Stimulated activated CD4-positive, alpha-beta T cell treated with anti-CD3 and anti-CD28 coated beads, Interleukin-12 subunit alpha, Interleukin-12 subunit beta, amount 100 ng/mL, for 24 hours (primary cell): ENCODE data around the gene FAM20B.
A peak's percentile ranks its signal among the peaks of the same experiment; 100 is the strongest.
"Not testable (repeated sequence)": the region's sequence is repeated elsewhere in the genome, so short reads cannot be mapped to it uniquely, and the experiment has no call there.

Experiments
- DNase-seq, 2 experiments: peaks; one replicate each; pipeline ENCODE4 v3.0.0-alpha.2; 2020; ENCODE audit warnings: low read depth in 2 of 2

Gene FAM20B, protein sequence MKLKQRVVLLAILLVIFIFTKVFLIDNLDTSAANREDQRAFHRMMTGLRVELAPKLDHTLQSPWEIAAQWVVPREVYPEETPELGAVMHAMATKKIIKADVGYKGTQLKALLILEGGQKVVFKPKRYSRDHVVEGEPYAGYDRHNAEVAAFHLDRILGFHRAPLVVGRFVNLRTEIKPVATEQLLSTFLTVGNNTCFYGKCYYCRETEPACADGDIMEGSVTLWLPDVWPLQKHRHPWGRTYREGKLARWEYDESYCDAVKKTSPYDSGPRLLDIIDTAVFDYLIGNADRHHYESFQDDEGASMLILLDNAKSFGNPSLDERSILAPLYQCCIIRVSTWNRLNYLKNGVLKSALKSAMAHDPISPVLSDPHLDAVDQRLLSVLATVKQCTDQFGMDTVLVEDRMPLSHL

DNA sequence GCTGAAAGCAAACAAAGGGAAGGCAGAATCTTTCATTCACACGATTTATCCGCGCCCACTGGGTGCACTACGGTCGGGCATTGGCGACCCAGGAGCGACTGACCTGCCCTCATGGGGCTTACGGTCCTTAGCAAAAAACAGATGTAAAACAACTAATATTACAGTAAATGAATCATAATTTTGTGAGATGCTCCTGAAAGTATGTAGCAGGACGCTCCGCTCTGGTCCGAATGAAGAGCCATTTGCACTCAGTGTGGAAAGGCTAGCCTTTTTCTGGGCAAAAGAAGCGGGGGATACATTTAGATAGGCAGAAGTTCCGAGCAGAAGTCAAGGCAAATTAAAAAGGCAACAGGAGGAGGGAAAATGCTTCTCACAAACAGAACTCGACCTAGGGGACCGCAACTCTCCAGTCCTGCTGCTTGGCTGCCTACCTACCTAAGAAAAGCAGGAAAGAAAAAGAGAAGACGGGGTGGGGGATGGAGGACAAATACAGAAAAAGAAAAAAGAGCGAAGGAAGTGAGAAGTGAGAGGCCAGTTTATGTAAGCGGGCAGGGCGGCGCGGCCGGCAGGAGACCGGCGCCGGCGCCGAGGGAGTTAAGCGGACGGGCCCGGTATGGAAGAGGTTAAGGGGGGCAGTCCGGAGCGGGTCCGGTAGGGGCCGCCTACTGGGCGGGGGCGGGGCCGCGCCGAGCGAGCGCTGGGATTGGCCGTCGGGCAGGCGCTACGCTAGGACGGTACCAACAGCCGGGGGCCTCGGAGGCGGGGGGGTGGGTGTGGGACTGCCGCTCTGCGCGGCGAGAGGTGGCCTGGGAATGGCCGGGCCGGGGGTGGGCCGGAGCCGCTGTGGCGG, at the start of gene FAM20B:
Gene FAM20B, plus strand, starts transcription at position 770 of the 850 bp plus-strand sequence. CDS start 17,954 bp downstream, outside the sequence.
- DNase-seq: peak; percentile 80 to 87

DNA sequence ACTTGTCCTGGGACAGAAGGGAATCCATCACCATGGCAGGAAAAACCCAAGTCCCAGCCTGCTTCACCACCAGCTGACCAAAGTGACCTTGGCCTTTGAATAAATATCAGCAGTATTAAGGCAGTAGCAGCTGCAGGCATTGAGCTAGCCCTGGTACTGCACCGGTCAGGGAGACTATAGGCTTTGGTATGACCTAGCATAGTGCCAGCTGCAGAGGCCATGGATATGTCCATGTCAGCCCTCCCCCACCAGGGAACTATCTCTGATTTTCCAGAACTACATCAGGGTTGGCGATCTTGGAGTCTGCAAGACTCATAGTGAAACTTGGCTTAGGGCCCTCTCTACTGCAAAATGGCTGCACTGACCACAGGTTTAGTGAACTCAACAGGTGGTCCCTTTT, 49.2 kb upstream of the FAM20B start:
- DNase-seq: no peak

DNA sequence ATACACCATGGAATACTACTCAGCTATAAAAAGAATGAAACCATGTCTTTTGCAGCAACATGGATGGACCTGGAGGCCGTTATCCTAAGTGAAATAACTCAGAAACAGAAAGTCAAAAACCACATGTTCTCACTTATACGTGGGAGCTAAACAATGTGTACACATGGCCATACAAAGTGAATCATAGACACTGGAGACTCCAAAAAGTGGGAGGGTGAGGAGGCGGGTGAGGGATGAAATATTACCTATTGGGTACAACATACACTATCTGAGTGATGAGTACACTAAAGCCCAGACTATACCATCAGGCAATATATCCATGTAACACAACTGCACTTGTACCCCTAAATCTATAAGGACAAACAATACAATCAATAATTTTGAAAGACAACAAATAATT, 39.5 kb upstream of the FAM20B start:
- DNase-seq: no peak

DNA sequence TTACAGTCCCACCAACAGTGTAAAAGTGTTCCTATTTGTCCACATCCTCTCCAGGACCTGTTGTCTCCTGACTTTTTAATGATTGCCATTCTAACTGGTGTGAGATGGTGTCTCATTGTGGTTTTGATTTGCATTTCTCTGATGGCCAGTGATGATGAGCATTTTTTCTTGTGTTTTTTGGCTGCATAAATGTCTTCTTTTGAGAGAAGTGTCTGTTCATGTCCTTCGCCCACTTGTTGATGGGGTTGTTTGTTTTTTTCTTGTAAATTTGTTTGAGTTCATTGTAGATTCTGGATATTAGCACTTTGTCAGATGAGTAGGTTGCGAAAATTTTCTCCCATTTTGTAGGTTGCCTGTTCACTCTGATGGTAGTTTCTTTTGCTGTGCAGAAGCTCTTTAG, 37.5 kb upstream of the FAM20B start:
- DNase-seq: not testable (repeated sequence)

DNA sequence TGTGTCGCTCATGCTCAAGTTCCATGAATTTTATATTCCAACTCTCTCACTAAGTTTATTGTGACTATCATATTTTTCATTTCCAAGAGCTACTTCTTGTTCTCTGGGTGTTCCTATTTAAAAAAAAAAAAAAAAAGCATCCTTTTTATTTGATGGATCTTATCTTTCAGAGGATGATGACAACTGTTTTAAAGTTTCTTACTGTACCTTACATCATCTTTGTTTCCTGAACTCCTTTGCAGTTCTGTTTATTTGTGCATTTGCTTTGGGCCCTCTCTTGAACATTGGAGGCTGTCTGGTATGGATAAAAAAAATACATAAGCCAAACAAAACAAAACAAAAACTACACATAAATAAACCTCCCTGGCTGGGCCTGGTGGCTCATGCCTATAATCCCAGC, 32.1 kb upstream of the FAM20B start:
- no peak for DNase-seq

DNA sequence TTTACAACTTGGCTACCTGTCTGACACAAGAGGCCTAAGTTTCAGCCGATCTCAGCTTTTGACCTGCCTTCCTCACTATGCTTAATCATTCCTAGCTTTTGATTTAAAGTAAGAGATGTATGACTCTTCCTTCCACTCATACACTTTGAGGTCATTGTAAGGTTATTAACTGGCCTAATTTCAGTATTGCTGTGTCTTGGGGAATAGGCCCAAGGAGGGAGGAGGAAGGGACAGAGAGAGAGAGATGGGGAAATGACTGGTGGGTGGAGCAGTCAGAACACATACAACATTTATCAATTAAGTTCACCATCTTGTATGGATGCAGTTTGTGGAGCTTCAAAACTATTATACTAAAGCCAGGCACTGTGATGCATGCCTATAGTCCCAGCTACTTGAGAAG, 28.3 kb upstream of the FAM20B start:
- DNase-seq: no peak

DNA sequence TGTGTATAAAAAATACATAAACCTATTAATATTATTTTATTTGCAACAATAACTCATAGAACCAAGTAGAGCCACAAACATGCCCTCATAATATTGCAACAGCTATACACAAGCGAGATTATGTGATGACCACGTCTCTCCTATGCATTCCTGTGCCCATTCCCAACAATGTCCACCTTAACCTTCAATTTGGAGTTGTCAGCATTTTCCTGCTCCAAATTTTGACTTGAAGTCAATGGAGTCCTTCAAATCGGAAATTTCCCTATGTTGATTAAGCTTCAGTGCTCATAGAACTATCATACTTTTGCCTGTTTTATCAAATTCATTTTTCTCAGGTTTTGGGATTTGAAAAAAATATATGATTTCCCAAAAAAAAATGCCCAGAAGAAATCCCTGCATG, 27.4 kb upstream of the FAM20B start:
- DNase-seq: no peak

DNA sequence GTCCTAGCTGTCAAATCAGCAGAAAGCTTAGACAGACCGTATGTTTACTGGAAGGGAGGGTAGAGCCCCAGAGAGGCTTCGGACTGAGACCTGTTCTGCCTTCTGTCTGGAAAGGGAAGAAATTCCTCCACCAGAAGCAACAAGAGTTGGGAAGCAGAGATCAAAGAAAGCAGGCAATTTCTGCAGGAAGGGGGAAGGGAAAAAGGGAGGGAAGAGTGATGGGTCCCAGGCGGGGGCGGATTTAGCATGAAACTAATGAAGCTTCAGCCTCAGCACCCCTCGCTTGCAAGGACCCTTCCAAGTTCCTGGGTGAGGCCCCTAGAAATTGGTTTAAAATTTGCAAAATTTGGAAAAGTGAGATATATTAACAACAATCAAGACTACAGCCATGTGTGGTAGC, 26.6 kb upstream of the FAM20B start:
- no peak for DNase-seq

DNA sequence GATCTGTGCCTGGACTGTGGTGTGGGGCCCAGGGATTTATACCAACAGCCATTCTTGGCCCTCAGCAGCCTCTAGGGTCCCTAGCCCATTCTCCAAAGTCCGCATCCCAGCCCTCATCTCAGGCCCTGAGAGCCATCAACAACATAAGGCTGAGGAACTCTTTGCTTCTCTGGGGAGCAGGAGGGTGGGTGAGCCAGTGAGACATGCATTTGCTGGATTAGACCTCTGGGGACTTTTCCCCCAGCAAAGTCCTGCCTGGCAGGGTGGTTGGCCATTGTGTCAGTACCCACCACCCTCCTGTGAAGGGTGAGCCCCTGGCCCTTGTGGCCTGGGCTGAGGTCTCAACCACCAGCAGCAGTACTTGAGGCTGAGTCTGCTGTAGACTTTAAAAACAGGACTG, 24.2 kb upstream of the FAM20B start:
- DNase-seq: no peak

DNA sequence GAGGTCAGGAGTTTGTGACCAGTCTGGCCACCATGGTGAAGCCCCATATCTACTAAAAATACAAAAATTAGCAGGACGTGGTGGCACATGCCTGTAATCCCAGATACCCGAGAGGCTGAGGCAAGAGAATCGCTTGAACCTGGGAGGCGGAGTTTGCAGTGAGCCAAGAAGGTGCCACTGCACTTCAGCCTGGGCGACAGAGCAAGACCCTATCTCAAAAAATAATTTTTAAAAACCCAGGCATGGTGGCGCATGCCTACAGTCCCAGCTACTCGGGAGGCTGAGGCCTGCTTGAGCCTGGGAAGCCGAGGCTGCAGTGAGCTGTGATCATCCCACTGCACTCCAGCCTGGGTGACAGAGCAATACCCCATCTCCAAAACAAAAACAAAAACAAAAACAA, 23.6 kb upstream of the FAM20B start:
- not testable (repeated sequence) for DNase-seq

DNA sequence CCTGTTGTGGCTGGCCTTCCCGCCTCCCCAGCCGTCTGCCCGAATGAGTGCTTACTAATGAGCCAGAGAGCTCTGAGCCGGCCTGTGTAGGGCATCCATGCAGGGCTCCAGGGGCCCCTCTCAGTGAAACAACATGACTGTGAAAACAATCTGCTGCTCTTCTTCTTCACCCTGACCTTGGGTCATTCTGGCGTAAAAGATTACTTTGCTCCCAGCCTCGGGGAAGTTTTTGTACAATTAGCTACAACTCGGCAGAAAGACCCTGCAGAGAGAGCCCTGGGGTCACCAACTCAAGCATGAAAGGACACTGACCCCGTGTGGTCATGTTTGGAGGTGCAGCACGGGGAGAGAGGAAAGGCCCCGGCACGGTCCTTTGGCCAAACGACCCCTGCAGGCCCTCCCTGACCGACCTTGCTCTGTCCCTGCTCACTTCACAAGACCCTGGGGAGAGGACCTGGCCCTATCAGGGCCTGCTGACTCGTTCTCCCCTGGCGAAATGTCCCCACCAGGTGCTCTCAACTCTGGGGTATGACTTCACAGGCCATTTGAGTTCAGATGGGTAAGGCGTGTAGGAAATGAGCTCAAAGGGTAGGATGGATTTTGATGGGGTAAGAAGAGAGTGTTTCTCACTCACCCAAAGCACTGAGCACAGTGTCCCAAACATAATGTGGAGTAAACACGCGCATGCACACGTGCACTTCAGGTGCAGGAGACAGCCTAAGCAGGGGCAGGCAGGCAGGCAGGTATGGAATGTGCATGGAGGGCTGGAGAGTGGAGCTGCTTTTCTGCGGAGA, 22.9 kb upstream of the FAM20B start:
- DNase-seq: peak; percentile 20 to 69

DNA sequence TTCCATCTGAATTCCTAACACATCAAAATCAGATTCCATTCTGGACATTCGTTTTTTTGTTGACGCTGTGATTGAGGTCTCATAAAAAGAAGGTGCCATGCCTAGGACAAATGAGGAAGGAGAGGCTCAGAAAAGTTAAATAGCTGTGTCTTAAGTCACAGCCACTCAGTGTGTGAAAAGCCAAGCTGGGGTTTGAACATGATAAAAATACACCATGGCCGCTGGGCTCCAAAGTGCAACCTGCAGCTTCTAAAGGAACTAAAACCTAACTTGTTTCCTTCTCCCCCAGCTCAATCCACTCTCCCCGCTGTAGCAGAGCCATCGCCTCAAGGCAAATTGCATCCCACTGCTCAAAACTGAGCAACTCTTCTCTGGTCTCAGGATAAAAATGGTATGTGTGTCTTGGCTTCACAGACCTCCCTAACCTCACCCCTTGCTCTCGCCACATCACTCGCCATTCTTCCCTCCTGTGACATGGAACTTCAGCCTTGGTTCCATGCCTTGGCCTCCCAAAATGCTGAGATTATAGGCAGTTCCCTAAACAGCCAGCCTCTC, 22.1 kb upstream of the FAM20B start:
- DNase-seq: no peak

DNA sequence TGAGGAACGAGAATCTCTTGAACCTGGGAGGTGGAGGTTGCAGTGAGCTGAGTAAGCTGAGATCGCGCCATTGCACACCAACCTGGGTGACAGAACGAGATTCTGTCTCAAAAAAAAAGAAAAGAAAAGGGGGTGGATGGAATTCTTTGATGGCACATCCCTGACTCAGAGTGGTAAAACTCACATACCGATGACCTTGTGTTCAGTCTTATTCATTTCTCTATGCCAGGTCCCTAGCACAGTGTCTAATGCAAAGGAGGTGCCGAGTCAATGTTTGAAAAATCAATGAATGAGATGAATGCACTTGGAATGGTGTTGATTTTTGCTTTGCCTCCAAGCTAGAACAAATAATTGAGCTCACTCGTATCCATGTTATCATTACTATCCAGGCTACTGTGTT, 18.5 kb upstream of the FAM20B start:
- DNase-seq: no peak

DNA sequence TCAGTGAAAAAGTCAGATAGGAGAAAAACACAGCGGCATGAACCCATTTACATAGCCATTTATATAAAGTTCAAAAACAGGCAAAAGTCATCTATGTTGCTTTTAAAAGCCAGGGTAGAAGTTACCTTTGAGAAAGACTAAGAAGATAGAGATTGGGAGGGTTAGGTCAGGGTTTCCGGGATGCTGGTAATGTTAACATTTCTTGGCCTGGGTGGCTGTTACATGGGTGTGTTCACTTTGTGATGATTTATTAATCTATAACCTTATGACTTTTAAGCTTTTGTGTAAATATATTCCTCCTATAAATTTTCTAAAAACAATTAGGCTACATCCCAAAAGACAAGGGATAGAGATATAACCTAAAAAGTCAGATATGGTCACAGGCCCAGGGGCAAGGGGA, 15.0 kb upstream of the FAM20B start:
- no peak for DNase-seq

DNA sequence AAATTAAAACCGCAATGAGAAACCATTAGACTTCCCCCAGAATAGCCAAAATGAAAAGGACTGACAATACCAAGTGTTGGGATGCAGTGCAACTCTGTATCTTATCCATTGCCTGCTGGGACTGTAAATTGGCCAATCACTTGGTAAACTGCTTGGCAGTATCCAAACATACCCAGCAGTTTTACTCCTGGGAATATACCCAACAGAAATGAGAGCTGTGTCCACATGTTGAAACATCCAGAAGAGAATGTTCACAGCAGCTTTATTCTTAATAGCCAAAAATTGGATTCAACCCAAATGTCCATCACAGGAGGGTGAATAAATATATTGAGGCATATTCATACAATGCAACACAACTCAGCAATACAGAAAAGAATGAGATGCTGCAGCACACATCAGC, 13.7 kb upstream of the FAM20B start:
- DNase-seq: no peak

DNA sequence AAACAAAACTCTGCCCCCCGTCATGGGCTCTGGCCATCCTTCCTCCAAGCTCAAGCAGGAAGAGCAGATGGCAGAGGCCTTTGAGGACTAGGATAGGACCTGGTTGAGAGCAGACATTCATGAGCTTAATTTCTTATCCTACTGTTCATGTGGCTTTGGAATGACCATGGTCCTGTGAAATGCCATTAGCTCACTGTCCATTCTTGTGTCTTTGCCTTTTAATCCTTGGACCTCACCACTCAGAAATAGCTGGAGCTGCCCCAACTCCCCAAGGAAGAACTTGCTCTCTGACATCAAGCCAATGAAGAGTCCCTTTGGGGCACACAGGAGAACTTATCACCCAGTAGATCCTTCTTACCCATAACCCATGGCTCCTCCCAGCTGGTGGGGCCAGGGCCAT, 11.6 kb upstream of the FAM20B start:
- DNase-seq: no peak

DNA sequence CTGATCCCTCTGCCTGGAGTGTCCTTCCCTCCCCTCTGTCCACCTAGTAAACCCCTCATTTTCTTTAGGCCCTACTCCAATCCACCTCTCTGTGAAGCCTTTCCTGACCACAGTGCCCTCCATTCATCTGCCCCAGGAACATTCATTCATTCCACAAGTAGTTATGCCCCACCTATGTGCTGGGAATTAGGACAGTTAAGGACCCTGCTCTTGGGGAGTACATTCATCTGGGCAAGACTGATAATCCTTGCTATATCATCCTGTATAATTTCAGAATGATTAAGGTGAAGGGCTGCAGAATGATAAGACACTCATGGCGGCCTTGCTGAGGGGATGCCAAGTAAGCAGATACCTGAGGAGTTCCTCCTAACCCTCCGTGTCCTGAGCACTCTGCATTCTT, 10.3 kb upstream of the FAM20B start:
- DNase-seq: no peak

DNA sequence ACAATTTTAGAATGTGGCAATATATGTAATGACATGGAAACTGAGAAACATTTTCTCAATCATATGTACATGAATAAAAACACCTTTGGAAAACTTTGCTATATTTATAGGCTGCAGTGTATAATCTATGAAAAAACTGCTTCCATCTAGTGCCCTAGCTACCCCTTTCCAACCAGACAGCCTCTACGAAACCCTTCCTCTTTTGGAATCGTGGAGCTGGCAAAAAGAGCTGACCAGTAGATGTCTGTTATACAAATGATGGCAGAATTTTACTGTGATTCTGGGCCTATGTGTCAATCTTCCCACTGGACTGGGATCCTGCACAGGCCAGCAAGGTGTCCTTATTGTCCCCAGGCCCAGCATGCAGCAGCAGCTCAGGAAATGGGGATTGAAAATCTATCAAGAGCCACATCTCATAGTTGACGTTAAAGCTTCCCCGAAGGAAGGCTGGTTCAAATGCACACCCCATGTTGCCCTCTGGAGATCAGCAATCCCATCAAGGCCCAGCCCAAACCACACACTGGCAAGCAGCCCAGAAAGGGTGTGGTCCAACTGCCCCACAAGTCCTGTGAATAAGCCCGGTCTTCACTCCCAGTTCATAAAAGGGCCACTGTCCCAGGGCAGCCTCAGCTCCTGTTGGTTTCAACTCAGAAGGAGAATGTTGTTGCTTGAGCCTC, 8.8 kb upstream of the FAM20B start:
- DNase-seq: no peak

DNA sequence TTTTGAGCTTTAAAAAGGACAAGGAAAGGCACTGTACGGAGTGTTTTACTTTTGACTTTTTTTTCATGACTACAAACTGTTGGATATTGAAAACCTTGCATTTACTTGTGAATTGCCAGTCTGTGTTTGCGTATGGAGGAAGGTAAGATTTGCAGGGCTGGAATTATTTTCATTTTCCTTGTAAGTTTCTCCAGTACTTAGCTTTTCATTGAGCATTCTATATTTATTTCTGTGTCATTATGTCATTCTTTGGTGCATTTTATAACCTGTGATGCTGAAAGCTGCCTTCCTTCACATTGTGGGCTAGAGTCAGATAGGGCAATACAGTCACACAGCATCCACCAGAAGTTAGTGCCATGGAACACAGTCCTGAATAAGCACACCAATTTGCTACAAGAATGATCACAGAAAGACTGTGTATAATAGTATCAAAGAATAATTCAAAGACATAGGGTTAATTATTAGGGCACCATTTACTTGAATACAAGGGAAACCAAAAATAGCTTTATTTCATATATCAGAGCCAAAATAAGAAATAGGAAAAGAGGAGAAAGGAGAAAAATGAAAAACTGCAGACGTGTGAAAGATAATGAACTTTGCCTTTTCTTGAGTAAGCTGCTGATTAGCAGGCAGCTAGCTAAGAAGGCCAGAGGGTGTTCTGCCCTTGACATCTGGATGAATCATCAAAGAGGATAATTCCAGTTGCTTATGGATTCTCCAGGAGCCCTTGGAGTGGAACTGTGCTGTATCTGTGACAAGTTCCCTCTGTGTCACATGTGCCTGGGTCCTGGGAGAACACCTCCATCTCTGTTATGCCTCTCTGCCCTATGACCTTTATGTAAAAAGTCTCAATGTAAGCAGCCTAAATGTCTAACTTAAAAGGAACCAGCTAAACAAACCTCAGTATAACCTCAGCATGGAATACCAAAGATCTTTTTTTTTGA, 8.0 kb upstream of the FAM20B start:
- DNase-seq: no peak

DNA sequence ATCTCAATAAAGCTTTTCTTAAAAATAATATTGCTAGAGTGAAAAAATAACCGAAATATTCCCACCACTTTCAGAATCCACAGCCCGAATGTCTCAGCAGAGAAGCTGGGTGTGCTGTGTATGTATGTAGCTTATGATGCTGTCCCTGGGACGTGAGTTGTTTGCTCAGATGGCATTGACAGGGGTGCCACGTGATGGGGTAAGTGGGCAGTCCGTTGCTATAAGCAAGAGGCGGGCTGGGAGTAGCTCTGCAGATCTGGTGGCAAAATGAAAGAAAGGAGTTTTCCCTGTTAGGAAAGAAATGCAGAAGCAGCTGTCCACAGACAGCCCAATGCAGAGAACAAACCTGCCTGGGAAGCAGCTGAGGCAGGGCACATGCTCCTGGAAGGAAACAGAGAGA, 3.8 kb upstream of the FAM20B start:
- no peak for DNase-seq
